IPS DF 6.9 (cell line): ENCODE results near the gene FPGS.
"Not testable (repeated sequence)": the region's sequence is repeated elsewhere in the genome, so short reads cannot be mapped to it uniquely, and the experiment has no call there.

ENCODE experiments used
- DNase-seq: peaks from one replicate; pipeline ENCODE4 v3.0.0-alpha.2; 2013; ENCODE audit warnings: low read depth, low spot score
- H3K27ac ChIP-seq: one replicate; pipeline ENCODE4 v1.5.1; 2013; ENCODE audit warnings: low read length, control low read depth
- H3K27me3 ChIP-seq: 2 replicates; pipeline ENCODE4 v1.6.1; 2013; ENCODE audit warnings: mild to moderate bottlenecking, low read length; ENCODE audit not compliant: control insufficient read depth, insufficient read depth
- H3K36me3 ChIP-seq: 2 replicates; pipeline ENCODE4 v1.6.1; 2013; ENCODE audit warnings: low read length; ENCODE audit not compliant: control insufficient read depth, insufficient read depth
- H3K4me1 ChIP-seq: 2 replicates; pipeline ENCODE4 v1.6.1; 2013; ENCODE audit warnings: low read length; ENCODE audit not compliant: control insufficient read depth, insufficient read depth
- H3K4me3 ChIP-seq: 2 replicates; pipeline ENCODE4 v1.5.1; 2013; ENCODE audit warnings: mild to moderate bottlenecking, low read length
- H3K9me3 ChIP-seq: 2 replicates; pipeline ENCODE4 v1.6.1; 2013; ENCODE audit warnings: low read length, inconsistent platforms; ENCODE audit not compliant: control insufficient read depth, insufficient read depth
- WGBS: extraction: QIAGEN DNeasy Blood & Tissue Kit; methylation state at CpG from one replicate; pipeline ENCODE4 v1.1.7; 2013; ENCODE audit warnings: mixed read lengths, missing lambda C conversion rate; ENCODE audit not compliant: insufficient read length, insufficient coverage; 5-methylcytosine and 5-hydroxymethylcytosine counted together

FPGS gene

DNA sequence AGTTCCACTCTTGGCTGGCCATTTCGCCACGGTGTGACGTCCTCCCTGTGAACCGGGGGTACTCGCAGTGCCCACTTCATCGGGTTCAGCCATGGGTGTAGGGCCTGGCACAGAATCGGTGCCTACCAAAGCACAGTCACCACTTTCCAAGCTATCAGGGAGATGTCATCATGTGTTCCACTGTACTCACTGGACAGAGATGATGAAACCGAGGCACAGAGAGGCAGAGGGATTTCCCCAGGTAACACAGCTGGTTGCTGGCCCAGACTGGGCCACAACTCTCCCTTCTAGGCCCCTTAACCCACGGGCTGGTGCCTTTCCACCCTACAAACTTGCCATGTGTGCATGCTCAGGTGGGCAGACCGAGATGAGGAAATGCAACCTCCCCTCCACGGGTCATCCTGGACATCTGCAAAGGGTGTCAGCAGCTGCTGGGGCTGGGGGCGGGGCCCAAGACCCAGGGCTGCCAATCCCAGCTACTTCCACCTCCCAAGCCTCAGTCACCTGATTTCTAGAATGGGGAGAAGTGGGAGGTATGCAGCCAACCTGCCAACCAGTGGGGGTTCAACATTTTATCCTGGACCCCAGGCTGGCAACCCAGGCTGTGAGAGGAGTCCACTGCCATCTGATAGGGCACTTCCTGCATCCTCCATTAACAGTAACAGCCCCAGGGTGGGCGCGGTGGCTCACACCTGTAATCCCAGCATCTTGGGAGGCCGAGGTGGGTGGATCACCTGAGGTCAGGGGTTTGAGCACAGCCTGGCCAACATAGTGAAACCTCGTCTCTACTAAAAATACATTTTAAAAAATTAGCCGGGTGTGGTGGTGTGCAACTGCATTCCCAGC is 23.3 kb upstream of the FPGS start:
- no CpG with 5 or more reads among the region's 17 CpGs for WGBS
- Histone ChIP-seq H3K27ac (no peak overlapping the region), H3K4me3 (no peak overlapping the region)

DNA sequence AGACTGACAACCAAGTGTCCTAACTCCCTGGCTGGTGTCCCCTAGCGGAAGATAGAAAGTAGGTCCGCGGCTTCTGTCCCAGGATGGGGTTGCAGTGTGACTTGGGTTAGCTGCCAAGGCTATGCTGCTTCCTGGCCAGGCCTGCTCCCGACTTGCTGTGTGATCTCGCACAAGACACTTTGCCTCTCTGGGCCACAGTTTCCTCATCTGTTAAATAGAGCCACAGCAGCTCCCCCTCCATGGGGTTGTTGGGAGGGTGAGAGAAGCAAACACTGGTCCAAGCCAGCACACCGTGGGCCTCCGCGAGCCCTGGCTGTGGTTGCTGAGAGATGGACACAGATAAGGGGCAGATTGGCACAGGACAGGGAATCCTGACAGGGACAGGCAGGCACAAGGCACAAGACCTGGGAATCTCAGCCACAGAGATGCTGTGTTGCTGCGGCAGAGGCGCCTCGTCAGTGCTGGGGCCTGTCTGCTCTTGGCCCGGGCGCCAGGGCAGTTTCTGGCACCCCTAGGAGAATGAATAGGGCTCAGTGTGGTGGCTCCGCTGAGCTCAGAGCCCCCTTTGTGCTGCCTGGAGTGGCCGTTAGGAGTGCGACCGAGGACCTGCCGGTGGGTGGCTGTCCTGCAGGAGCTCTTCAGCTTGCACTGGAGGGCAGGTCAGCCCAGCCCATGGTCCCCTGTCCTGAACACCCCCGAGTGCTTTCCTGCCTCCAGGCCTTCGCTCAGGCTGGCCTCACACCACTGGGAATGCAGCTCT is 22.4 kb upstream of the FPGS start:
- Histone ChIP-seq H3K9me3 (no peaks in the 10 kb centered on the region), H3K27me3 (no peaks in the 10 kb centered on the region), H3K4me3 (no peak overlapping the region), H3K27ac (no peak overlapping the region), H3K36me3 (no peaks in the 10 kb centered on the region), H3K4me1 (no peaks in the 10 kb centered on the region)
- no peak for DNase-seq
- WGBS, result no CpG with 5 or more reads among the region's 20 CpGs

More for the DNA sequence above, 23.3 kb upstream of the FPGS start:
- Histone ChIP-seq H3K4me1 (no peaks in the 10 kb centered on the region), H3K27me3 (no peaks in the 10 kb centered on the region), H3K9me3 (no peaks in the 10 kb centered on the region), H3K36me3 (no peaks in the 10 kb centered on the region)
- no peak for DNase-seq

DNA sequence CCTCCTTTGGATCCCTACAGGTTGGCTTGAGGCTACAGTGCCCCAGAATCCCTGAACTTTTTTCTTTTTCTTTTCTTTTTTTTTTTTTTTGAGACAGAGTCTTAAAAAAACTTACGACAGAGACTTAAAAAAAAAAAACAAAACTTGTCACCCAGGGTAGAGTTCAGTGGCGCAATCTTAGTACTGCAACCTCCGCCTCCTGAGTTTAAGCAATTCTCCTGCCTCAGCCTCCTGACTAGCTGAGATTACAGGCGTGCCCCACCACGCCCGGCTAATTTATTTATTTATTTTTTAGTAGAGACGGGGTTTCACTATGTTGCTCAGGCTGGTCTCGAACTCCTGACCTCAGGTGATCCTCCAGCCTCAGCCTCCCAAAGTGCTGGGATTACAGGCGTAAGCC is 21.8 kb upstream of the FPGS start:
- not testable (repeated sequence) for H3K4me1 ChIP-seq, H3K4me3 ChIP-seq, H3K9me3 ChIP-seq, DNase-seq, H3K36me3 ChIP-seq, H3K27ac ChIP-seq, H3K27me3 ChIP-seq
- no CpG with 5 or more reads among the region's 9 CpGs for WGBS

DNA sequence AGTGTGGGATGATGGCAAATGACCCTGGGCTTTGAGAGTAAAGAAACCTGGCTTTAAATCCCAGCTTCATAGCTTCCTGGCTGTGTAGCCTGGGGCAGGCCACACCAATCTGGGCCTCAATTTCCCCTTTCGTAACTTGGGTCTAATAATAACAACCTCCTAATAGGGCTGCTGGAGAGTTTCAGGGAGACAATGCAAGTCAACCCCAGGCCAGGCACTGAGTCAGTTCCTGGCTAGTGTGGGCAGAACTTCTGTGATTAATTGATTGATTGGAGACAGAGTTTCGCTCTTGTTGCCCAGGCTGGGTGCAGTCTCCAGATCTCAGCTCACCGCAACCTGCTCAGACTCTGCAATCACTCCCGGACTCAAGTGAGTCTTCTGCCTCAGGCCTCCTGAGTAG is 20.9 kb upstream of the FPGS start:
- Histone ChIP-seq H3K4me3 (no peak overlapping the region), H3K27ac (no peak overlapping the region), H3K27me3 (no peaks in the 10 kb centered on the region), H3K4me1 (no peaks in the 10 kb centered on the region), H3K9me3 (no peaks in the 10 kb centered on the region), H3K36me3 (no peaks in the 10 kb centered on the region)
- DNase-seq, result no peak
- no CpG with 5 or more reads among the region's 4 CpGs for WGBS

DNA sequence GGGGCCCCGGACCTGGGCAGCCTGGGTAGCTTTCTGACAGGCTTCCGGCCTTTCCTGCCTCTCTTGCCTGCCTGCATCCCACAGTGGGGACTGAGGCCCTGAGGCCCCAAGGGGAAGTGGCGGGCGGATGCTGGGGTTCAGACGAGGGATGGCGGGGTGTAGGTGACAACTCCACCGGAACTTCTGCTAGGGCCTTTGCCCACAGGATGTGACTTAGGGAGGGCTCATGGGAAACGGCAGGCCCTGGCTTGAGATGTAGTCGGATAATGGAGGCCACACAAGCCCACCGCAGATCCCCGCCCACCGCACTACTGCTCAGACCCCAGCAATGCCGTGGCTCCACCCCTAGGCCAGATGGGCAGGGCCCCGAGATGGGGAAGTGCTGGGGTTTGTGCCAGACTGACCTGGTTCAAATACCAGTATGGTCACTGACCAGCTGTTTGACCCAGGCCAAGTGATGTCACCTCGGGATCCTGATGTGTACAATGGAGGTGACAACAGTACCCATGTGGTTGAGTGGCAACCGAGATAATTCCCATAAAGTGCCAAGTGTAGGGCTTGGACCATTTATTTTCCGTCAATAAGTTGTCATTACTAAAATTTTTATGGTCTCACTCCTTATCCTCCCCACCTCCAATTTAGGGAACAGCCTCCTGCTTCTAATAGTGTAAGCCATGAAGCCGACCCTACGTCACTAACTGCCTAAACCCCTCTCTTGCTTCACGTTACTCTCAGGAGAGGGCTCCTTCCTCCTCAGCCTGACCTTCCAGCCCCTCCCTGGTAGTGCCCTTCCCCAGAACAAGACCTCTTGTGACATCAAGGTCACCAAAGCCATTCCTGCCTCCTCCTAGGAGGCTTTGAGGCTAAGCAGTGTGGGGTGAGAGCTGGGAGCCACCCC is 19.3 kb upstream of the FPGS start:
- H3K27ac ChIP-seq, result no peak overlapping the region
- no peaks in the 10 kb centered on the region for H3K9me3 ChIP-seq
- no peaks in the 10 kb centered on the region; the same call in 1 of the 2 replicates for H3K4me1 ChIP-seq
- peaks cover 9% of the 10 kb centered on the region for H3K36me3 ChIP-seq
- no peak overlapping the region for H3K4me3 ChIP-seq
- no CpG with 5 or more reads among the region's 20 CpGs for WGBS
- DNase-seq, result no peak
- no peaks in the 10 kb centered on the region for H3K27me3 ChIP-seq

DNA sequence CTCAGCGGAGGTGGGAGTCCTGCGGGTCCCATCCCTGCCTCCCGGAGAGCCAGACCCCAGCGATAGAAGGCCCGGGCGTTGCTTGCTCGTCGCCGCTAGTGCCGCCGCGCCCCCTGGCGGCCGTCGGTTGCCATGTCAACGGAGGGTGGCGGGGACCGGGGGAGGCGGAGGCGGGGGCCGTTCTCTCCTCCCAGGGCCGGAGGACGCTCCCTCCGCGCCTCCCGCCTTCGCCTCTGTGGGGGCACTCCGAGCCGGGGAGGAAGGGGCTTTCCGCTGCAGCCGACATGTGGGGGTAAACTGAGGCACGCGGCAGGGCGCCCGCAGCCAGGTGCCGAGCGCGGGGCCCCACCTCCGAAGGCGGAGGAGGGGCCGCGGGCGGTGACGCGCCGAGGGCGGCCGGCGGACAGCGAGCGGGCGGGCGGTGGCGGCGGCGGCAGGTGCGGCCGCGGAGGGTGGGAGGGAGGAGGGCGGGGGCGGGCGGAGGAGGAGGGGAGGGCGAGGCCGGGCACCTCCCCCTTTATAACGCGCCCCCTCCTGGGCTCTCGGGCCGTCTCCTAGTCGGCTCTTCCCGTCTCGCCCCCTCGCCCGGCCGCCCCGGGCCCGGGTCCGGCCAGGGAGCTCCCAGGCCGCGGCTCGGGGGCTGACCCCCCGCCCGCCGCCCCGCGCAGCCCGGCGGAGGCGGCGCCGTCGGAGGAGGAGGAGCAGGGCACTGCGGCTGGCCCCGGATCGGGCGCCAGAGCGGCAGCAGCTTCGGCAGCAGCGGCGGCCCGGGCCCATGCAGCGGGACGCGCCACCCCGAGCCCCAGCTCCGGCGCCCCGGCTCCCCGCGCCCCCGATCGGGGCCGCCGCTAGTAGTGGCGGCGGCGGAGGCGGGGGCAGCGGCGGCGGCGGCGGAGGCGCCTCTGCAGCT is 17.4 kb upstream of the FPGS start:
- Histone ChIP-seq H3K4me3 (peak overlapping the region; percentile 81; the same call in 1 of the 2 replicates), H3K36me3 (peaks cover 26% of the 10 kb centered on the region), H3K4me1 (no peaks in the 10 kb centered on the region; the same call in 1 of the 2 replicates), H3K9me3 (no peaks in the 10 kb centered on the region), H3K27ac (no peak overlapping the region), H3K27me3 (no peaks in the 10 kb centered on the region)
- no peak for DNase-seq
- WGBS, result no CpG with 5 or more reads among the region's 123 CpGs

DNA sequence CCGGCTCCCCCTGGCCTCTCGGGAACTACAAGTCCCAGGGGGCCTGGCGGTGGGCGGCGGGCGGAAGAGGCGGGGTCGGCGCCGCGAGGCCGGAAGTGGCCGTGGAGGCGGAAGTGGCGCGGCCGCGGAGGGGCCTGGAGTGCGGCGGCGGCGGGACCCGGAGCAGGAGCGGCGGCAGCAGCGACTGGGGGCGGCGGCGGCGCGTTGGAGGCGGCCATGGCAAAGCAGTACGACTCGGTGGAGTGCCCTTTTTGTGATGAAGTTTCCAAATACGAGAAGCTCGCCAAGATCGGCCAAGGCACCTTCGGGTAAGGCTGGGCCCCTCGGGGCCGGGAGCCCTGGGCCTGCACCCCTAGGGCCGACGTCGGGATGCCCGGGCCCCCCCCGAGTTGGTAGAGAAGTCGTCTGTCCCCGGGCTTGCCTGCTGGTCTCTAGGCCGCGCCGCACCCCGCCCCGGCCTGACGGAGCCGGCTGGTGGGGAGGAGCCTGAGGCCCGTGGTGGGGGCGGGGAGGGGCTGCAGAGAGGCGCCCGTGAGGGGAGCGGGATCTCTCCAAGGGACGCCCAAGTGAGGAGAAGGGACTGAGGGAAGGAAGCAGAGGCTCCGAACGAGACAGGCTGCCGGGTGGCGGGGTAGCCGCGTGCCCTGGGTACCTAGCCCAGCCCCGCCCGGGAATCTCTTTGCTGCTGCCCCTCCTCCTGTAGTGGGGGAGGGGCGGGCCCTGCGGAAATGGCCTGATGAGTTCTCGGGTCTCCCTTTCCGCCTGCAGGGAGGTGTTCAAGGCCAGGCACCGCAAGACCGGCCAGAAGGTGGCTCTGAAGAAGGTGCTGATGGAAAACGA is 16.5 kb upstream of the FPGS start, which contains the start of gene CDK9:
Gene CDK9, plus strand, starts transcription at position 102 of the 840 bp plus-strand sequence. Its CDS starts 115 bp downstream, at position 217.
- Histone ChIP-seq H3K27me3 (no peaks in the 10 kb centered on the region), H3K27ac (no peak within 1 kb of the TSS), H3K4me1 (no peaks in the 10 kb centered on the region; the same call in 1 of the 2 replicates), H3K9me3 (no peaks in the 10 kb centered on the region), H3K36me3 (peaks cover 28% of the 10 kb centered on the region), H3K4me3 (peak within 1 kb of the TSS; percentile 81)
- no peak for DNase-seq
- no CpG with 5 or more reads among the region's 75 CpGs for WGBS

DNA sequence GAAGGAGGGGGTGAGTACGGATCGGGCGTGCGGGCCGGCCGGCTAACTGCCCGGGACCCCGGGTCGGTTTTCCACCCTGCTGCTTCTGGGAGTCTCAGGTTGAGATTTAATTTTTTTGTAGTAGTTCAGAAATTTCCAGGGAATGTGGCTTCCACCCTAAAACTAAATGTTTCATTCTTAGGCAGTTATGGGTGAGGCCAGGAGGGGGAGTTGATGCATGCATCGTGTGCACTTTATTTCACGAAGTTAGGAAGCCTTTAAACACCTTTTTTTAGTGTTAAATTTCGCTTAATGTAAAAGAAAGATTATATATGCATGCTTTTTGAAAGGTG is 15.9 kb upstream of the FPGS start:
- Histone ChIP-seq H3K36me3 (peaks cover 28% of the 10 kb centered on the region), H3K27ac (no peak overlapping the region), H3K27me3 (no peaks in the 10 kb centered on the region), H3K4me1 (no peaks in the 10 kb centered on the region; the same call in 1 of the 2 replicates), H3K9me3 (no peaks in the 10 kb centered on the region), H3K4me3 (peak overlapping the region; percentile 81; the same call in 1 of the 2 replicates)
- no CpG with 5 or more reads among the region's 12 CpGs for WGBS
- no peak for DNase-seq
